HepG2 (cell line): ENCODE data around the gene INTS15. TPM values are rescaled to one million over a fixed set of nuclear protein-coding genes. Genes with fewer than 3 reads are reported as not detected.

Source experiments
- BRCA1 ChIP-seq: sonication (generic); formaldehyde crosslinking; IDR thresholded peaks from 2 replicates; pipeline ENCODE4 v1.4.0; 2020; ENCODE audit warnings: missing genetic modification reagents
- NFE2 ChIP-seq: sonication (generic); formaldehyde crosslinking; IDR thresholded peaks from 2 replicates; pipeline ENCODE4 v1.4.0; 2020; ENCODE audit warnings: missing genetic modification reagents
- REPIN1 ChIP-seq: sonication (generic); formaldehyde crosslinking; IDR thresholded peaks from 2 replicates; pipeline ENCODE4 v1.8.0; 2022; ENCODE audit warnings: missing genetic modification reagents, low read depth, mild to moderate bottlenecking, borderline replicate concordance
- SIX4 ChIP-seq: sonication (generic); formaldehyde crosslinking; IDR thresholded peaks from 2 replicates; pipeline ENCODE4 v1.4.0; 2020; ENCODE audit warnings: missing genetic modification reagents
- SNAPC5 ChIP-seq: sonication (generic); formaldehyde crosslinking; IDR thresholded peaks from 2 replicates; pipeline ENCODE4 v1.8.1; 2023; ENCODE audit warnings: mild to moderate bottlenecking, missing genetic modification reagents, borderline replicate concordance
- TBX3 ChIP-seq: fragments of 450-650 bp; IDR thresholded peaks from 2 replicates; pipeline ENCODE4 v1.6.1; 2017; ENCODE audit warnings: antibody characterized with exemption, mild to moderate bottlenecking, inconsistent platforms, borderline replicate concordance
- TEAD3 ChIP-seq: optimal IDR thresholded peaks from 2 replicates; pipeline ENCODE3; 2016; ENCODE audit warnings: borderline replicate concordance
- ZFP36 ChIP-seq: fragments of 150-350 bp; IDR thresholded peaks from 2 replicates; pipeline ENCODE4 v1.6.1; 2018; ENCODE audit warnings: borderline replicate concordance, low read length, low read depth; ENCODE audit not compliant: partially characterized antibody
- ZNF207 ChIP-seq: fragments of 450-650 bp; IDR thresholded peaks from 2 replicates; pipeline ENCODE4 v1.6.1; 2016; ENCODE audit warnings: antibody characterized with exemption, borderline replicate concordance
- ZNF720 ChIP-seq: sonication (generic); formaldehyde crosslinking; IDR thresholded peaks from 2 replicates; pipeline ENCODE4 v1.4.0; 2020; ENCODE audit warnings: missing genetic modification reagents
- polyA plus RNA-seq, 8 experiments: library from polyadenylated mRNA; depleted of rRNA in 3 of 8; stranded (reverse) in 7 of 8; unstranded in 1 of 8; fragments of >200 nt; fragmentation: Illumina TruSeq in 4 of 8; extraction: Trizol in 4 of 8; gene quantifications; 2 replicates each; pipeline versions ENCODE4 v1.2.1 to v1.2.3, GENCODE V29; 2011 to 2016; ENCODE audit warnings: low read depth in 4 of 8, missing spikeins in 1 of 8, mixed read lengths in 1 of 8; ENCODE audit not compliant: insufficient read depth in 1 of 8
- total RNA-seq, 5 experiments: library from RNA; depleted of rRNA; stranded (reverse); fragments of >200 nt; fragmentation: Illumina TruSeq; extraction: Trizol; gene quantifications; 2 replicates each; pipeline ENCODE4 v1.2.3, GENCODE V29; 2016; ENCODE audit warnings: low read depth in 1 of 5
- TF ChIP-seq, protein P1 (sequence below): sonication (generic); formaldehyde crosslinking; IDR thresholded peaks from 2 replicates; pipeline ENCODE4 v1.9.0; 2021; ENCODE audit warnings: mild to moderate bottlenecking, missing genetic modification reagents
- TF ChIP-seq, protein P2 (sequence below): sonication (generic); formaldehyde crosslinking; IDR thresholded peaks from 2 replicates; pipeline ENCODE4 v1.4.0; 2020; ENCODE audit warnings: mild to moderate bottlenecking, missing genetic modification reagents
- TF ChIP-seq, protein P3 (sequence below): sonication (generic); formaldehyde crosslinking; IDR thresholded peaks from 2 replicates; pipeline ENCODE4 v1.5.1; 2020; ENCODE audit warnings: mild to moderate bottlenecking, missing genetic modification reagents, moderate library complexity
- TF ChIP-seq, protein P4 (sequence below): sonication (generic); formaldehyde crosslinking; IDR thresholded peaks from 2 replicates; pipeline ENCODE4 v1.9.0; 2022; ENCODE audit warnings: low read depth, missing genetic modification reagents

INTS15 gene
- total and polyA plus RNA-seq, 2 of the 13 experiments (the other 11 are each of a cell fraction or from before 2014, with no cell fraction given): 16.3 to 25.7 TPM

- TF ChIP-seq, protein P1, sequence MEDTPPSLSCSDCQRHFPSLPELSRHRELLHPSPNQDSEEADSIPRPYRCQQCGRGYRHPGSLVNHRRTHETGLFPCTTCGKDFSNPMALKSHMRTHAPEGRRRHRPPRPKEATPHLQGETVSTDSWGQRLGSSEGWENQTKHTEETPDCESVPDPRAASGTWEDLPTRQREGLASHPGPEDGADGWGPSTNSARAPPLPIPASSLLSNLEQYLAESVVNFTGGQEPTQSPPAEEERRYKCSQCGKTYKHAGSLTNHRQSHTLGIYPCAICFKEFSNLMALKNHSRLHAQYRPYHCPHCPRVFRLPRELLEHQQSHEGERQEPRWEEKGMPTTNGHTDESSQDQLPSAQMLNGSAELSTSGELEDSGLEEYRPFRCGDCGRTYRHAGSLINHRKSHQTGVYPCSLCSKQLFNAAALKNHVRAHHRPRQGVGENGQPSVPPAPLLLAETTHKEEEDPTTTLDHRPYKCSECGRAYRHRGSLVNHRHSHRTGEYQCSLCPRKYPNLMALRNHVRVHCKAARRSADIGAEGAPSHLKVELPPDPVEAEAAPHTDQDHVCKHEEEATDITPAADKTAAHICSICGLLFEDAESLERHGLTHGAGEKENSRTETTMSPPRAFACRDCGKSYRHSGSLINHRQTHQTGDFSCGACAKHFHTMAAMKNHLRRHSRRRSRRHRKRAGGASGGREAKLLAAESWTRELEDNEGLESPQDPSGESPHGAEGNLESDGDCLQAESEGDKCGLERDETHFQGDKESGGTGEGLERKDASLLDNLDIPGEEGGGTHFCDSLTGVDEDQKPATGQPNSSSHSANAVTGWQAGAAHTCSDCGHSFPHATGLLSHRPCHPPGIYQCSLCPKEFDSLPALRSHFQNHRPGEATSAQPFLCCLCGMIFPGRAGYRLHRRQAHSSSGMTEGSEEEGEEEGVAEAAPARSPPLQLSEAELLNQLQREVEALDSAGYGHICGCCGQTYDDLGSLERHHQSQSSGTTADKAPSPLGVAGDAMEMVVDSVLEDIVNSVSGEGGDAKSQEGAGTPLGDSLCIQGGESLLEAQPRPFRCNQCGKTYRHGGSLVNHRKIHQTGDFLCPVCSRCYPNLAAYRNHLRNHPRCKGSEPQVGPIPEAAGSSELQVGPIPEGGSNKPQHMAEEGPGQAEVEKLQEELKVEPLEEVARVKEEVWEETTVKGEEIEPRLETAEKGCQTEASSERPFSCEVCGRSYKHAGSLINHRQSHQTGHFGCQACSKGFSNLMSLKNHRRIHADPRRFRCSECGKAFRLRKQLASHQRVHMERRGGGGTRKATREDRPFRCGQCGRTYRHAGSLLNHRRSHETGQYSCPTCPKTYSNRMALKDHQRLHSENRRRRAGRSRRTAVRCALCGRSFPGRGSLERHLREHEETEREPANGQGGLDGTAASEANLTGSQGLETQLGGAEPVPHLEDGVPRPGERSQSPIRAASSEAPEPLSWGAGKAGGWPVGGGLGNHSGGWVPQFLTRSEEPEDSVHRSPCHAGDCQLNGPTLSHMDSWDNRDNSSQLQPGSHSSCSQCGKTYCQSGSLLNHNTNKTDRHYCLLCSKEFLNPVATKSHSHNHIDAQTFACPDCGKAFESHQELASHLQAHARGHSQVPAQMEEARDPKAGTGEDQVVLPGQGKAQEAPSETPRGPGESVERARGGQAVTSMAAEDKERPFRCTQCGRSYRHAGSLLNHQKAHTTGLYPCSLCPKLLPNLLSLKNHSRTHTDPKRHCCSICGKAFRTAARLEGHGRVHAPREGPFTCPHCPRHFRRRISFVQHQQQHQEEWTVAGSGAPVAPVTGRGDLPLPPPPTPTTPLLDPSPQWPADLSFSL (CRISPR knock-in tag): no peak
- TF ChIP-seq TBX3 (peak; percentile 51; the same call in 1 of the 2 replicates), TEAD3 (CRISPR knock-in tag) (peak; percentile 85), BRCA1 (CRISPR knock-in tag) (no peak), ZNF720 (CRISPR knock-in tag) (no peak), REPIN1 (no peak), ZNF207 (no peak), SIX4 (CRISPR knock-in tag) (peak; percentile 64; the same call in 1 of the 2 replicates), NFE2 (CRISPR knock-in tag) (no peak), ZFP36 (no peak), SNAPC5 (CRISPR knock-in tag) (no peak)
- TF ChIP-seq, protein P2, sequence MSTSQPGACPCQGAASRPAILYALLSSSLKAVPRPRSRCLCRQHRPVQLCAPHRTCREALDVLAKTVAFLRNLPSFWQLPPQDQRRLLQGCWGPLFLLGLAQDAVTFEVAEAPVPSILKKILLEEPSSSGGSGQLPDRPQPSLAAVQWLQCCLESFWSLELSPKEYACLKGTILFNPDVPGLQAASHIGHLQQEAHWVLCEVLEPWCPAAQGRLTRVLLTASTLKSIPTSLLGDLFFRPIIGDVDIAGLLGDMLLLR (CRISPR knock-in tag): no peak
- TF ChIP-seq, protein P3, sequence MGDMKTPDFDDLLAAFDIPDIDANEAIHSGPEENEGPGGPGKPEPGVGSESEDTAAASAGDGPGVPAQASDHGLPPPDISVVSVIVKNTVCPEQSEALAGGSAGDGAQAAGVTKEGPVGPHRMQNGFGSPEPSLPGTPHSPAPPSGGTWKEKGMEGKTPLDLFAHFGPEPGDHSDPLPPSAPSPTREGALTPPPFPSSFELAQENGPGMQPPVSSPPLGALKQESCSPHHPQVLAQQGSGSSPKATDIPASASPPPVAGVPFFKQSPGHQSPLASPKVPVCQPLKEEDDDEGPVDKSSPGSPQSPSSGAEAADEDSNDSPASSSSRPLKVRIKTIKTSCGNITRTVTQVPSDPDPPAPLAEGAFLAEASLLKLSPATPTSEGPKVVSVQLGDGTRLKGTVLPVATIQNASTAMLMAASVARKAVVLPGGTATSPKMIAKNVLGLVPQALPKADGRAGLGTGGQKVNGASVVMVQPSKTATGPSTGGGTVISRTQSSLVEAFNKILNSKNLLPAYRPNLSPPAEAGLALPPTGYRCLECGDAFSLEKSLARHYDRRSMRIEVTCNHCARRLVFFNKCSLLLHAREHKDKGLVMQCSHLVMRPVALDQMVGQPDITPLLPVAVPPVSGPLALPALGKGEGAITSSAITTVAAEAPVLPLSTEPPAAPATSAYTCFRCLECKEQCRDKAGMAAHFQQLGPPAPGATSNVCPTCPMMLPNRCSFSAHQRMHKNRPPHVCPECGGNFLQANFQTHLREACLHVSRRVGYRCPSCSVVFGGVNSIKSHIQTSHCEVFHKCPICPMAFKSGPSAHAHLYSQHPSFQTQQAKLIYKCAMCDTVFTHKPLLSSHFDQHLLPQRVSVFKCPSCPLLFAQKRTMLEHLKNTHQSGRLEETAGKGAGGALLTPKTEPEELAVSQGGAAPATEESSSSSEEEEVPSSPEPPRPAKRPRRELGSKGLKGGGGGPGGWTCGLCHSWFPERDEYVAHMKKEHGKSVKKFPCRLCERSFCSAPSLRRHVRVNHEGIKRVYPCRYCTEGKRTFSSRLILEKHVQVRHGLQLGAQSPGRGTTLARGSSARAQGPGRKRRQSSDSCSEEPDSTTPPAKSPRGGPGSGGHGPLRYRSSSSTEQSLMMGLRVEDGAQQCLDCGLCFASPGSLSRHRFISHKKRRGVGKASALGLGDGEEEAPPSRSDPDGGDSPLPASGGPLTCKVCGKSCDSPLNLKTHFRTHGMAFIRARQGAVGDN (CRISPR knock-in tag): peak; percentile 41; the same call in 1 of the 2 replicates
- TF ChIP-seq, protein P4, sequence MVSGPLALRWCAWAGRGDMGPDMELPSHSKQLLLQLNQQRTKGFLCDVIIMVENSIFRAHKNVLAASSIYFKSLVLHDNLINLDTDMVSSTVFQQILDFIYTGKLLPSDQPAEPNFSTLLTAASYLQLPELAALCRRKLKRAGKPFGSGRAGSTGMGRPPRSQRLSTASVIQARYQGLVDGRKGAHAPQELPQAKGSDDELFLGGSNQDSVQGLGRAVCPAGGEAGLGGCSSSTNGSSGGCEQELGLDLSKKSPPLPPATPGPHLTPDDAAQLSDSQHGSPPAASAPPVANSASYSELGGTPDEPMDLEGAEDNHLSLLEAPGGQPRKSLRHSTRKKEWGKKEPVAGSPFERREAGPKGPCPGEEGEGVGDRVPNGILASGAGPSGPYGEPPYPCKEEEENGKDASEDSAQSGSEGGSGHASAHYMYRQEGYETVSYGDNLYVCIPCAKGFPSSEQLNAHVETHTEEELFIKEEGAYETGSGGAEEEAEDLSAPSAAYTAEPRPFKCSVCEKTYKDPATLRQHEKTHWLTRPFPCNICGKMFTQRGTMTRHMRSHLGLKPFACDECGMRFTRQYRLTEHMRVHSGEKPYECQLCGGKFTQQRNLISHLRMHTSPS (CRISPR knock-in tag): peak; percentile 88
These were observed 11.4 kb upstream of the INTS15 start (continued) for GRCh38 chr7:6578114-6579084.
